ENCODE measurements around the gene VEZF1. TPM values are rescaled to one million over a fixed set of nuclear protein-coding genes. Genes with fewer than 3 reads are reported as not detected.

The VEZF1 gene
- polyA plus RNA-seq, 3 donors = 28.3 to 40.1 (median 29.0) TPM

- Mint-ChIP-seq H3K27ac (no peak overlapping the region), H3K36me3 (peaks cover 8 to 17% of the 10 kb centered on the region in 2 donors)
Measured at GRCh38 chr17:57953219-57953618, 34.8 kb downstream of the VEZF1 start.

GRCh38 chr17:57949649-57950048 is 38.4 kb downstream of the VEZF1 start:
- no peak overlapping the region for H2AFZ ChIP-seq (ENCODE audit: insufficient read depth, low read depth, low read length, poor library complexity, severe bottlenecking)
- peak overlapping the region; percentile 34 for H3K4me2 ChIP-seq (replicated peaks; ENCODE audit: extremely low read depth, low read length, poor library complexity, severe bottlenecking)
- 100% methylated on average over 1 of the region's 5 CpGs for WGBS (ENCODE audit: insufficient coverage)
- peaks cover 29% of the 10 kb centered on the region for H3K79me2 ChIP-seq (ENCODE audit: insufficient read depth, low read length)
- peak overlapping the region; percentile 75 to 92 for H3K27ac ChIP-seq (ENCODE audit: low read depth in 1 of 2, low read length in 2 of 2)
- TF ChIP-seq CTCF (IDR thresholded peaks at IDR 0.05) = no peak
- peak overlapping the region; percentile 49 for H3K9ac ChIP-seq (ENCODE audit: insufficient read depth, low read length, poor library complexity, severe bottlenecking)
- peak overlapping the region in 1 of 3 experiments; percentile 74 for H3K4me3 ChIP-seq (replicated peaks in 1 of 3; ENCODE audit: low read depth in 2 of 3, low read length in 3 of 3)
- H3K4me3 Mint-ChIP-seq = peak overlapping the region in 1 of 2 donors; percentile 46
- peaks cover 8 to 19% of the 10 kb centered on the region in 2 donors for H3K36me3 Mint-ChIP-seq
- peak; percentile 49 to 72 (median 62) for DNase-seq
- intact Hi-C loops (cut with micrococcal nuclease) = loop anchor here (2.0 to 5.0 kb wide), 2 partner anchors 37 to 38 kb away; partner anchors contain the start of gene VEZF1 (in 1 of the 2)
- peaks cover 0 to 3% (median 0%) of the 10 kb centered on the region in 7 donors for H3K9me3 Mint-ChIP-seq
- H3K36me3 ChIP-seq (replicated peaks in 1 of 2; ENCODE audit: control insufficient read depth in 1 of 2, insufficient read depth in 2 of 2, low read length in 2 of 2) = no peaks in the 10 kb centered on the region
- H3K9me3 ChIP-seq (replicated peaks in 1 of 2; ENCODE audit: control insufficient read depth in 1 of 2, insufficient read depth in 1 of 2, low read length in 2 of 2) = no peaks in the 10 kb centered on the region
- peaks cover 7 to 17% (median 15%) of the 10 kb centered on the region in 3 donors for H3K27me3 Mint-ChIP-seq (ENCODE audit: low read depth in 3 of 3)
- H3K27me3 ChIP-seq (ENCODE audit: control insufficient read depth in 2 of 2, insufficient read depth in 2 of 2, low read length in 2 of 2) = peaks cover 0 to 7% of the 10 kb centered on the region in 2 donors
- H3K4me1 ChIP-seq (ENCODE audit: control insufficient read depth in 1 of 2, insufficient read depth in 2 of 2, low read length in 2 of 2) = peaks cover 76 to 92% of the 10 kb centered on the region in 2 donors
- H3K4me1 Mint-ChIP-seq = peaks cover 79% of the 10 kb centered on the region
- H3K27ac Mint-ChIP-seq = peak overlapping the region; percentile 88 to 96 (median 93)
- H4K20me1 ChIP-seq (ENCODE audit: insufficient read depth, low read length) = no peaks in the 10 kb centered on the region

More at GRCh38 chr17:57953219-57953618, 34.8 kb downstream of the VEZF1 start:
- DNase-seq = no peak
- intact Hi-C loops (cut with micrococcal nuclease) = no loop called here
- peaks cover 0 to 9% (median 0%) of the 10 kb centered on the region in 7 donors for H3K9me3 Mint-ChIP-seq
- H3K27me3 Mint-ChIP-seq (ENCODE audit: low read depth in 3 of 3) = peaks cover 28 to 43% (median 36%) of the 10 kb centered on the region in 3 donors
- no peak overlapping the region for H2AFZ ChIP-seq (ENCODE audit: insufficient read depth, low read depth, low read length, poor library complexity, severe bottlenecking)
- no peaks in the 10 kb centered on the region for H3K36me3 ChIP-seq (replicated peaks in 1 of 2; ENCODE audit: control insufficient read depth in 1 of 2, insufficient read depth in 2 of 2, low read length in 2 of 2)
- H3K4me3 ChIP-seq (replicated peaks in 1 of 3; ENCODE audit: low read depth in 2 of 3, low read length in 3 of 3) = no peak overlapping the region
- no peak overlapping the region for H3K4me2 ChIP-seq (replicated peaks; ENCODE audit: extremely low read depth, low read length, poor library complexity, severe bottlenecking)
- peaks cover 59 to 74% of the 10 kb centered on the region in 2 donors for H3K4me1 ChIP-seq (ENCODE audit: control insufficient read depth in 1 of 2, insufficient read depth in 2 of 2, low read length in 2 of 2)
- H3K9ac ChIP-seq (ENCODE audit: insufficient read depth, low read length, poor library complexity, severe bottlenecking) = no peak overlapping the region
- H3K4me1 Mint-ChIP-seq = peaks cover 71% of the 10 kb centered on the region
- H3K27ac ChIP-seq (ENCODE audit: low read depth in 1 of 2, low read length in 2 of 2) = no peak overlapping the region
- H3K9me3 ChIP-seq (replicated peaks in 1 of 2; ENCODE audit: control insufficient read depth in 1 of 2, insufficient read depth in 1 of 2, low read length in 2 of 2) = no peaks in the 10 kb centered on the region
- H3K4me3 Mint-ChIP-seq = peak overlapping the region in 1 of 2 donors; percentile 47
- WGBS (ENCODE audit: insufficient coverage) = no CpG with 5 or more reads among the region's 1 CpG
- peaks cover 10 to 31% of the 10 kb centered on the region in 2 donors for H3K27me3 ChIP-seq (ENCODE audit: control insufficient read depth in 2 of 2, insufficient read depth in 2 of 2, low read length in 2 of 2)
- no peak for TF ChIP-seq CTCF (IDR thresholded peaks at IDR 0.05)
- peaks cover 11% of the 10 kb centered on the region for H3K79me2 ChIP-seq (ENCODE audit: insufficient read depth, low read length)
- H4K20me1 ChIP-seq (ENCODE audit: insufficient read depth, low read length) = no peaks in the 10 kb centered on the region
